Measurements from ENCODE around the gene MACROH2A2. TPM values are rescaled to one million over a fixed set of nuclear protein-coding genes. Genes with fewer than 3 reads are reported as not detected.

MACROH2A2 gene
- total and polyA plus RNA-seq, 10 of the 15 experiments (the other 5 are each of a cell fraction or from before 2014, with no cell fraction given), result 0.14 to 0.24 TPM; not detected in 8

DNA sequence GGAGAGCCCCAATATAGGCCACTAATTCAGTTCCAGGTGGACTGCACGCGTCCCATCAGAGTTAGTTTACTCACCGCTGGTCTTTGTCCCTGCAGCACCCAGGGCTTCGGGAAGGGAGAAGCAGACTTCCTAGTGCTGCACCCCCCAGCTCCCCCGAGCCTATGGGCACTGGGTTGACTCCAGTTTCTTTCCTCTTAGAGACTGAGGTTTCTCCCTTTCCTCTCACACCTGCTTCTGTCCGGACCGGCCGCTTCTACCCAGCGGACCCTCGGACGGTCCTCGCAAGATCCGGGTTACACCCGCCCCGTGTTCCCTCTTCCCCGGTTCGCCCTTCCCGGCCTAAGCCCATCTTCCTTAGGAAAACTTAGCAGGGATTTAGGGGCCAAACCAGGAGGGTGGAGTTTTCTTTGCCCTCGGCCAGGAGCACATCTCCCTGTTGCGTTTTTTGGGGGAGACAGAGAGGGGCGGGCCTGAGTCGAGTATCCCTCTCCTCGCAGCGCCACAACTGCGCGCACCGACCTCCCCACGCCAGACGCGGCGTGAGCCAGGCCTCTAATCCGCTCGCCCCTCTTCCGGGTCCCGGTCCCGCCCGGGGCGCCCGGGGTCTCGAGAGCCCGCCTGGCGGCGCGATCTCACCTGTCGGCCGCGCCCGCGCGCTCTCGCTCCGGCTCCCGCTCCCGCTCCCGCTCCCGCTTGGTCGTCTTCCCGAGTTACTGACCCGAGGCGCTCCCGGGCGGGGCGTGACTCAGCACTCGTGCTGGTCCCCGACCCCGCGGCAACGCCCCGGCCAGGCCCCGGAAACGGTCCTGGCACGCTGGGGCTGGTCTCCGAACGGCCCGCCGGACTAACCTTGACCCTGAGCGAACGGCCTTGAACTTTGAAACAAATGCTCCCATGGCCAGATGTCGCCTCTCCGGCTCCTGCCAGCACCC, 79.7 kb downstream of the MACROH2A2 start, which contains the start of gene AIFM2 (continued):
- TF ChIP-seq, protein P1, sequence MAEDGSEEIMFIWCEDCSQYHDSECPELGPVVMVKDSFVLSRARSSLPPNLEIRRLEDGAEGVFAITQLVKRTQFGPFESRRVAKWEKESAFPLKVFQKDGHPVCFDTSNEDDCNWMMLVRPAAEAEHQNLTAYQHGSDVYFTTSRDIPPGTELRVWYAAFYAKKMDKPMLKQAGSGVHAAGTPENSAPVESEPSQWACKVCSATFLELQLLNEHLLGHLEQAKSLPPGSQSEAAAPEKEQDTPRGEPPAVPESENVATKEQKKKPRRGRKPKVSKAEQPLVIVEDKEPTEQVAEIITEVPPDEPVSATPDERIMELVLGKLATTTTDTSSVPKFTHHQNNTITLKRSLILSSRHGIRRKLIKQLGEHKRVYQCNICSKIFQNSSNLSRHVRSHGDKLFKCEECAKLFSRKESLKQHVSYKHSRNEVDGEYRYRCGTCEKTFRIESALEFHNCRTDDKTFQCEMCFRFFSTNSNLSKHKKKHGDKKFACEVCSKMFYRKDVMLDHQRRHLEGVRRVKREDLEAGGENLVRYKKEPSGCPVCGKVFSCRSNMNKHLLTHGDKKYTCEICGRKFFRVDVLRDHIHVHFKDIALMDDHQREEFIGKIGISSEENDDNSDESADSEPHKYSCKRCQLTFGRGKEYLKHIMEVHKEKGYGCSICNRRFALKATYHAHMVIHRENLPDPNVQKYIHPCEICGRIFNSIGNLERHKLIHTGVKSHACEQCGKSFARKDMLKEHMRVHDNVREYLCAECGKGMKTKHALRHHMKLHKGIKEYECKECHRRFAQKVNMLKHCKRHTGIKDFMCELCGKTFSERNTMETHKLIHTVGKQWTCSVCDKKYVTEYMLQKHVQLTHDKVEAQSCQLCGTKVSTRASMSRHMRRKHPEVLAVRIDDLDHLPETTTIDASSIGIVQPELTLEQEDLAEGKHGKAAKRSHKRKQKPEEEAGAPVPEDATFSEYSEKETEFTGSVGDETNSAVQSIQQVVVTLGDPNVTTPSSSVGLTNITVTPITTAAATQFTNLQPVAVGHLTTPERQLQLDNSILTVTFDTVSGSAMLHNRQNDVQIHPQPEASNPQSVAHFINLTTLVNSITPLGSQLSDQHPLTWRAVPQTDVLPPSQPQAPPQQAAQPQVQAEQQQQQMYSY (CRISPR knock-in tag; IDR thresholded peaks at IDR 0.05), result no peak
- no peak for TF ChIP-seq TCF12 (IDR thresholded peaks at IDR 0.05; ENCODE audit: low read depth, low read length)
- TF ChIP-seq ZNF384 (IDR thresholded peaks at IDR 0.05; ENCODE audit: borderline replicate concordance, low read depth, low read length), result no peak
- TF ChIP-seq, protein P2, sequence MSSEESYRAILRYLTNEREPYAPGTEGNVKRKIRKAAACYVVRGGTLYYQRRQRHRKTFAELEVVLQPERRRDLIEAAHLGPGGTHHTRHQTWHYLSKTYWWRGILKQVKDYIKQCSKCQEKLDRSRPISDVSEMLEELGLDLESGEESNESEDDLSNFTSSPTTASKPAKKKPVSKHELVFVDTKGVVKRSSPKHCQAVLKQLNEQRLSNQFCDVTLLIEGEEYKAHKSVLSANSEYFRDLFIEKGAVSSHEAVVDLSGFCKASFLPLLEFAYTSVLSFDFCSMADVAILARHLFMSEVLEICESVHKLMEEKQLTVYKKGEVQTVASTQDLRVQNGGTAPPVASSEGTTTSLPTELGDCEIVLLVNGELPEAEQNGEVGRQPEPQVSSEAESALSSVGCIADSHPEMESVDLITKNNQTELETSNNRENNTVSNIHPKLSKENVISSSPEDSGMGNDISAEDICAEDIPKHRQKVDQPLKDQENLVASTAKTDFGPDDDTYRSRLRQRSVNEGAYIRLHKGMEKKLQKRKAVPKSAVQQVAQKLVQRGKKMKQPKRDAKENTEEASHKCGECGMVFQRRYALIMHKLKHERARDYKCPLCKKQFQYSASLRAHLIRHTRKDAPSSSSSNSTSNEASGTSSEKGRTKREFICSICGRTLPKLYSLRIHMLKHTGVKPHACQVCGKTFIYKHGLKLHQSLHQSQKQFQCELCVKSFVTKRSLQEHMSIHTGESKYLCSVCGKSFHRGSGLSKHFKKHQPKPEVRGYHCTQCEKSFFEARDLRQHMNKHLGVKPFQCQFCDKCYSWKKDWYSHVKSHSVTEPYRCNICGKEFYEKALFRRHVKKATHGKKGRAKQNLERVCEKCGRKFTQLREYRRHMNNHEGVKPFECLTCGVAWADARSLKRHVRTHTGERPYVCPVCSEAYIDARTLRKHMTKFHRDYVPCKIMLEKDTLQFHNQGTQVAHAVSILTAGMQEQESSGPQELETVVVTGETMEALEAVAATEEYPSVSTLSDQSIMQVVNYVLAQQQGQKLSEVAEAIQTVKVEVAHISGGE (CRISPR knock-in tag; IDR thresholded peaks at IDR 0.05), result no peak
- TF ChIP-seq, protein P3, sequence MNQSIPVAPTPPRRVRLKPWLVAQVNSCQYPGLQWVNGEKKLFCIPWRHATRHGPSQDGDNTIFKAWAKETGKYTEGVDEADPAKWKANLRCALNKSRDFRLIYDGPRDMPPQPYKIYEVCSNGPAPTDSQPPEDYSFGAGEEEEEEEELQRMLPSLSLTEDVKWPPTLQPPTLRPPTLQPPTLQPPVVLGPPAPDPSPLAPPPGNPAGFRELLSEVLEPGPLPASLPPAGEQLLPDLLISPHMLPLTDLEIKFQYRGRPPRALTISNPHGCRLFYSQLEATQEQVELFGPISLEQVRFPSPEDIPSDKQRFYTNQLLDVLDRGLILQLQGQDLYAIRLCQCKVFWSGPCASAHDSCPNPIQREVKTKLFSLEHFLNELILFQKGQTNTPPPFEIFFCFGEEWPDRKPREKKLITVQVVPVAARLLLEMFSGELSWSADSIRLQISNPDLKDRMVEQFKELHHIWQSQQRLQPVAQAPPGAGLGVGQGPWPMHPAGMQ (IDR thresholded peaks at IDR 0.05; ENCODE audit: borderline replicate concordance), result no peak
- TF ChIP-seq, protein P4, sequence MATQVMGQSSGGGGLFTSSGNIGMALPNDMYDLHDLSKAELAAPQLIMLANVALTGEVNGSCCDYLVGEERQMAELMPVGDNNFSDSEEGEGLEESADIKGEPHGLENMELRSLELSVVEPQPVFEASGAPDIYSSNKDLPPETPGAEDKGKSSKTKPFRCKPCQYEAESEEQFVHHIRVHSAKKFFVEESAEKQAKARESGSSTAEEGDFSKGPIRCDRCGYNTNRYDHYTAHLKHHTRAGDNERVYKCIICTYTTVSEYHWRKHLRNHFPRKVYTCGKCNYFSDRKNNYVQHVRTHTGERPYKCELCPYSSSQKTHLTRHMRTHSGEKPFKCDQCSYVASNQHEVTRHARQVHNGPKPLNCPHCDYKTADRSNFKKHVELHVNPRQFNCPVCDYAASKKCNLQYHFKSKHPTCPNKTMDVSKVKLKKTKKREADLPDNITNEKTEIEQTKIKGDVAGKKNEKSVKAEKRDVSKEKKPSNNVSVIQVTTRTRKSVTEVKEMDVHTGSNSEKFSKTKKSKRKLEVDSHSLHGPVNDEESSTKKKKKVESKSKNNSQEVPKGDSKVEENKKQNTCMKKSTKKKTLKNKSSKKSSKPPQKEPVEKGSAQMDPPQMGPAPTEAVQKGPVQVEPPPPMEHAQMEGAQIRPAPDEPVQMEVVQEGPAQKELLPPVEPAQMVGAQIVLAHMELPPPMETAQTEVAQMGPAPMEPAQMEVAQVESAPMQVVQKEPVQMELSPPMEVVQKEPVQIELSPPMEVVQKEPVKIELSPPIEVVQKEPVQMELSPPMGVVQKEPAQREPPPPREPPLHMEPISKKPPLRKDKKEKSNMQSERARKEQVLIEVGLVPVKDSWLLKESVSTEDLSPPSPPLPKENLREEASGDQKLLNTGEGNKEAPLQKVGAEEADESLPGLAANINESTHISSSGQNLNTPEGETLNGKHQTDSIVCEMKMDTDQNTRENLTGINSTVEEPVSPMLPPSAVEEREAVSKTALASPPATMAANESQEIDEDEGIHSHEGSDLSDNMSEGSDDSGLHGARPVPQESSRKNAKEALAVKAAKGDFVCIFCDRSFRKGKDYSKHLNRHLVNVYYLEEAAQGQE (IDR thresholded peaks at IDR 0.05; ENCODE audit: low read depth, low read length), result no peak
- TF ChIP-seq MEF2A (IDR thresholded peaks at IDR 0.05; ENCODE audit: insufficient read depth, low read depth, low read length), result no peak
- TF ChIP-seq SIN3A (IDR thresholded peaks at IDR 0.05; ENCODE audit: low read depth, low read length), result no peak
- TF ChIP-seq MTA3 (IDR thresholded peaks at IDR 0.05; ENCODE audit: borderline replicate concordance, low read length), result no peak
- peak; percentile 37; the same call in 1 of the 2 replicates for TF ChIP-seq TCF3 (IDR thresholded peaks at IDR 0.05; ENCODE audit: borderline replicate concordance, insufficient read depth, low read depth, low read length)
- no peak for TF ChIP-seq JUNB (IDR thresholded peaks at IDR 0.05)
- no peak for TF ChIP-seq FOS (IDR thresholded peaks at IDR 0.05; ENCODE audit: borderline replicate concordance, extremely low read depth, insufficient read length)
- TF ChIP-seq CREB1 (IDR thresholded peaks at IDR 0.05; ENCODE audit: low read depth), result peak; percentile 38; the same call in 1 of the 2 replicates
- 0 out of 2 replicates have a peak, but pooled peaks have one; percentile 10 for TF ChIP-seq ZSCAN29 (IDR thresholded peaks at IDR 0.05)
- TF ChIP-seq NFYA (IDR thresholded peaks at IDR 0.05; ENCODE audit: borderline replicate concordance, low read depth, low read length), result no peak
- TF ChIP-seq SMC3 (IDR thresholded peaks at IDR 0.05; ENCODE audit: borderline replicate concordance, low read length), result no peak

Data from GM12878 (cell line).